DMS79 (cell line): Measurements from ENCODE around the gene TMEM95.

Source experiments
- DNase-seq: peaks from one replicate; lab custom pipeline; 2025; lab: John Stamatoyannopoulos, UW

Gene TMEM95

DNA sequence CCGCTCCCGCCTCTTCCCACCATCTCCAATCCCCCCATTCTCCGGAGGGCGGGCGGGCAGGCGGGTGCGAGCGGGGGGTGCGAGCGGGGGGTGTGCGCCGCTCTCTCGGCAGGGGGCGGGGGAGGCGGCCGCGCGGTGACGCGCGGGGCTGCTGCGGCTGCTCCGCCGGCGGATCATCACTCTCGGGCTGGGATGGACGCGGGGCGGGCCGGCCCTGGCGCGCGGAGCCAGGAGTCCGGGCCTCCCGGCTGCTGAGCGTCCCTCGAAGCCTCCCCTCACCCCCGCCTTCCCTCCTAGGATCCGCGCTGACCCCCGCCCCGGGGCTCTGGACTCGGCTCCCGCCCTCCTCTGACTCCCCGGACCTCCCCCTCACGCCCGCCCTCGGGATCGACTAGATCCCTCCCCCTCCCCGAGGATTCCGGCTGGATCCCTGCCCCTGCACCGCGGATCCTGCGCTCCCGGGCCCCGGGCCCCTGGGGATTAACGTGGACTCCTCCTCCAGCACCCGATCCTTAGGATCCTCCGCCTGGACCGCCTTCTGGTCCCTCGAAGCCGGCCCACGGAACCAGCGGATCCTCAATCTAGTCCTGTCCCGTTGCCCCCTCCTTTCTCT, 49.9 kb downstream of the TMEM95 start:
- DNase-seq = no peak

DNA sequence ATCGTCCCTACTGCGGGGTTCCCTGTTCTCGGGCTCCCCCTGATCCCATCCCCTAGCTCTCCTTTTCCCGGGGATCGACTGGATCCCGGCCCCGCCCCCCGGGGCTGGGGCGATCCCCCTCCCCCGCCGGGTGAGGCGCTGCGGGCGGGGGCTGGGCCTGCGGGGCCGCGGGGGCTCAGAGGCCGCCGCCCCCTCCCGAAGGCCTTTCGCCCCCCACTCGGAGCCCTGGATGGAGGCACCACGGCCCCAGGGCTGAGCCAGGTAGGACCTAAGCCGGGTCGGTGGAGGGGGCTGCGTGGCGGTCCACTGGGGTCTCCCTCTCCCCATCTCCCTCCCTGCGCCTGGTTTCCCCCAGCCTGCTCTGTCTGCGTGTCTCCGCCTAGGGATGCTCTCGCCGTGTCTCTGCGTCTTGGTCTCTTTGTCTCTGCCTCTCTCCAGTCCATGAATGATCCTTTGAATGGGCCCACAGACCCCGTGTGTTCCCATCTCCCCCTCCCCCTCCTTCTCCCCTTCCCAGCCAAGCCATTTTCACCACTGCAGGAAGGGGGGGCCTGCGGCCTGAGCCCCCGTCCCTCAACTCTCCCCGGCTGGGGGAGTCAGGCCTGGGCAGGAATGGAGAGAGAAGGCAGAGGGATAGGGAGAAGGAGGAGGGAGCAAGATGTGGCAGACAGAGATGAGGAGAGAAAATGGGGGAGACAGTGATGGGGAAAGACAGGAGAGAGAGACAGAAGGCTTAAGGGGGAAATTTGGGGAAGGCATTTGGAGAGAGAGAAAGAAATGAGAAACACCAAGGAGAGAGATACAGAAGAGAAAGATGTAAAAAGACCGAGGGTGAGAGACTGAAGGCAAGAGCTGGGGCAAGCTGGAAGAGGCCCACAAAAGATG, 50.6 kb downstream of the TMEM95 start:
- no peak for DNase-seq

DNA sequence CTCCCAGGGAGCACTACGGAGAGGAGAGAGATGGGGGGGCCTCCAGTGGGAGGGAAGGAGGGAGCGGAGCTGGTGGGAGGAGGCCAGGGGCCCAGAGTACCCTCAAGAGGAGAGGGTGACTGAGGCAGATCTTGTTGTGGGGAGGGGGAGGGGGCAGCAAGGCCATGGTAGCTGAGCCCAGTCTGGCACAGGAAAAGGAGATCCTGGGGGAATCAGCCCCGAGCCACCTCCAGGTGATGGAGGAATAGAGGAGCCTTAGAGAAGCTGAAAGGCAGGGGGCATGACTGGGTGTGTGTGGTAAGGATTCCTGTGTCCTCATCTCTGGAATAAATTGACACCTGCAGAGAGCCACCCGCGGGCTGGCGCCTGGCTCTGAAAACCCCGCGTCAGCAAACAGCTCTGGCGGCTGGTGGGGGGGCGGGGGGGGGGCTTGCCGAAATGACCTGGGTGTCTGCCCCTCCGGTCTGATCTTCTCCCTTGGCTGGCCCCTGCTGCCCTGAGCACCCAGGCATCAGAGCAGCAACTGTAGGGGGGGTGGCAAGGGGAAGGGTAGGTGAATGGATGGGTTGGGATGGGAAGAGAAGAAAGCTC, 51.4 kb downstream of the TMEM95 start:
- DNase-seq = no peak
